CD4-positive, alpha-beta T cell treated with Interleukin-17A for 1 hour (primary cell): ENCODE measurements around the gene PDGFB.
A peak's percentile ranks its signal among the peaks of the same experiment; 100 is the strongest.

ENCODE experiments used
- DNase-seq: peaks from one replicate; pipeline ENCODE4 v3.0.0-alpha.2; 2020

Gene PDGFB

DNA sequence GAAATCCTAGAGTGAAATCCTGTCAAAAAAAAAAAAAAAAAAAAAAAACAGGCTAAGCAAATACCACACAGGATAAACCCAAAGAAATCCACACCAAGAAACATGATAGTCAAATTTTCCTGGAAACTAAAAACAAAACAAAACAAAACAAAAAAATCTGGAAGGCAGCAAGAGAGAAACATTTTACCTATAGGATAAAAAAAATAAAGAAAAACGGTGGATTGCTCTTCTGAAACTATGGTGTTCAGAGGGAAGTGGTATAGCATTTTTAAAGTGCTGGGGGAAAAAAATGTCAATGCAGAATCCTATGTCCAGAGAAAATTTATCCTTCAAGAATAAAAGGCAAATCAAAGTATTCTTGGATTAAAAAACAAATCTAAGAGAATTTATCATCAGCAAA is 50.7 kb downstream of the PDGFB start:
- DNase-seq = no peak

DNA sequence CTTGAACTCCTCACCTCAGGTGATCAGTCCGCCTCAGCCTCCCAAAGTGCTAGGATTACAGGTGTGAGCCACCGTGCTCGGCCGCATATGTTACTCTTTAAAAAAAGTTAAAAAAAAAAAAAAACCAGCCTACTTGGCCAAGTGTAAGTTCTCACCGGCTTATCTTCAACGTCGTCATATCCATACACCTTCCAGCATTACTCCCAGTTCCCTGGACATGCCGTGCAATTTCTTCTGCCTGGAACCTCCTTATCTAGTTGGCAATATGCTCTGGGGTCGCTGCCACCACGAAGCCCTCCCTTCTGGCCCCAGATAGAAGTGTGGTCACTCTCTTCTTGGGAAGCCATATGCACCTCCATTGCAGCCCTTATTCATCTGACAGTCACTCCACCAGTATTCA is 56.0 kb downstream of the PDGFB start:
- DNase-seq = no peak

DNA sequence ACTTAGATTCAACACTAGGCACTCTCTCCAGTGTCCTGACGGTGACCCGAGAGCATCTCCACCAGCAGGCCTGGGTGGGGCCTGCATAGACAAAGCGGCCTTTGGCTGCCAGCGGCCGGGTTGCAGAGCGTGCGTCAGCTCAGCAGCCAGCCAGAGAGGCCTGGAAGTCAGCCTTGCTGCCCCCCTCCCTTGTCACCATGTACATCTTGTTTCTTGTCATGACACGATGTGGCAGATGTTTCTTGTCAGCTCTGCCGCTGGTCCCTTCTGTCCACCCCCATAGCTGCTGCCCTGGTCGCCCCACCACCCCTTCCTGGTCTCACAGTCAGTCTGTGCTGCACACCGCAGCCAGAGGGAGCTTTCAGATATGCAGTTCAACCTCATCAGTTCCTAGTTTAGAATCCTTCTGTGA is 59.2 kb downstream of the PDGFB start:
- DNase-seq = no peak

DNA sequence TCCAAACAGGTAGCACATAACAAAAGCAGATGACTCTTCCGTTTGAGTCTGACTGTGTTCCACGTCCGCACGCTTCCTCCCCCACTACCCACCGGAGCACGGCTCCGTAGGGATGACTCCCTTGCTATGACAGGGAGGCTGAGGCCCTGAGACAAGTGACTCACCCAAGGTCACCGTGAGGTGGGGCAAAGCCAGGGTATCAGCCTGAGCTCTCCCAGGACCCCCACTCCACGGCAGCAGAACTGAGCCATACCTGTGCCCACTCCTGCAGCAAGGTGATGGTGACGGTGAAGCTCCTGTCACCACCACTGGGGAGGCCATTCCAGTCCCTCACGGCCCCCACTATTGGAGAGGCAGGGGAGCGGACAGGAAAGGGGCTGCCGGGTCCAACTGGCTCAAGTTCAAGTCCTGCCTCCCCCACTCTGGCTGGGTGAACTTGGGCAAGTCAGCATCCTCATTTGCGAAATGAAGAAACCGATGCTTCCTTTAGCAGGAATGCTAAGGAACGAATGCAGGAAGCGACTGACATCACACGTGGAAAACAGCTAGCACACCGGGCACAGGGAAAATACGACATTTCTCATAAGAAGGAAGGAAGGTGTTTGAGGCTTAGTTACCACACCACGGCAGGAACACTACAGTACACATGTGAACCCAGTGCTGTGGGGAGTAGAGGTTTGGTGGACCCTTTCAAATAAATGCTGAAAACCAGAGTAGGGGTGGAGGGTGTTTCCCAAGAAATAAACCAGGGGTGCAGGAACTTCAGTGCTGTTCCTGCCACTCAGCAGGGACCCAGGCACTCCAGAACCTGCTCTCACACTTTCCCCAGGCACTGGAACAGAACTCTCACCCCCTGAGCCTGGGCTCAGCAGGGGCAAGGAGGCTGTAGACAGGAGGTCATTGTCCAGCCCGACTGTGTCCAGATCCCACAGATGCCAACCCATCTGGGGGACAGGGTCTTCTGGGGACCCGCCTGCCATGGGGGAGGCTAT is 59.9 kb downstream of the PDGFB start:
- no peak for DNase-seq

DNA sequence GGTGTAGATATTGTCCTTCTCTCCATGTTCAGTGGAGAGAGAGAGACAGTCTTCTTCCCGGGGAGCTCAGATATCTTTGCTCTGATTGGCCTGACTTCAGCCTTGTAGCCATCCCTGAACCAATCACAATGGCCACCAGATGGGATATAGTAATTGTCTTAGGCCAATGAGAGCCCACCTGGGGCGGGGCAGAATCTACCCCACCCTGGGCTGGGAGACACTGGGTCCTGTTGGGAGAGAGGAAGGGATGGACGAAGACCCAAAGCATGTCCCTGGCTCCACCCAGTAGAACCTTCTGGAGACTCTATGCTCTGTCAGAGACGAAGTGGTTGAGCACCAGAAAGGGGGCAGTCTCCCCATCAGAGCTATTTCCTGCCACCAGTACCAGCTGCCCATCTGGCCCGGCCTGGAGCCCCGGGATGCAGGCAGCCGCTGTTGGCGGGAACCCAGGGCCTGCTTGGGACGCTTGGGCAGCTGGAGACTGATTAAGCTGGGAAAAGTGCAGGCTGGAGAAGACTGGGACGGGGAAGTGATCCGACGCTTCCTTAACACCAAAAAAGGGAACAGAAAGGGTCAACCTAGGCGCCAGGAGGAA is 60.7 kb downstream of the PDGFB start:
- no peak for DNase-seq

DNA sequence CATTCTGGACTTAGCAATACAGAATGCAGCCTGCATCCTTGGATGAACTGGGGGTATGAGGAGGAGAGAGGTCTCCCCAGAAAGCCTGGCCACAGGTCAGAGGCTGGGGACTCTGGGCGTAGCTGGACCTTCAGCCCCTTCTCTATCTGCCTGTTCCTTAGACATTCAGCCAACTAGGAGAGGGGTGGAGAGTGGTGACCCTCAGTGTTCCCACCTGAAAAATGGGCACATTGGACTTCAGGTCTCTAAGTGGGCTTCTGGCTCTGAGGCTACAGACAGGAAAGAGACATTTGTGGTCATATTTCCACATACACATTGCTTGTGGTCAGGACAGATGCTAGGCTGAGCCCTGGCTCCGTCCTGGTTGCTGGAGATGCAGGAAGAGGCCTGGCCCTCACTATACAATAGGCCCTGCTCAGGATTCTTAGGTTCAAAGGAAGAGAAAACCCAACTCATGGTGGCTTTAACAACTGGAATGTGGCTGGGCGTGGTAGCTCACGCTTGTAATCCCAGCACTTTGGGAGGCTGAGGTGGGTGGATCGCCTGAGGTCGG is 62.2 kb downstream of the PDGFB start:
- no peak for DNase-seq

DNA sequence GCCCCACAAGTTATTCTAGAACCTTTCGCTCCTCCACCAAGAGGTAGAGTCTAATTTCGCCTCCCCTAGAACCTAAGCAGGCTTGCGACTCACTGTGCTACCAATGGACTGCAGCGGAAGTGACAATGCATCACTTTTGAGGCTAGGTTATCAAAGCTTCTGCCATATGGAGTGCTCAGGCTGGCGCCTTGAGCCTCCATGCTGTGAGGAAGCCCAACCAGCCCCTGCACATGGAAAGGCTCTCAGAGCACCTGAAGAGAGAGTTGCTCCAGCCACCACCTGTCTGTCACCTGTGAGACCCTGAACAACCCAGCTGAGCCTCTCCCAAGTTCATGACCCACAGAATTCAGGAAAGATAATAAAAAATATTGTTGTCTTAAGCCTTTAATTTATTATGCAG is 63.0 kb downstream of the PDGFB start:
- no peak for DNase-seq

DNA sequence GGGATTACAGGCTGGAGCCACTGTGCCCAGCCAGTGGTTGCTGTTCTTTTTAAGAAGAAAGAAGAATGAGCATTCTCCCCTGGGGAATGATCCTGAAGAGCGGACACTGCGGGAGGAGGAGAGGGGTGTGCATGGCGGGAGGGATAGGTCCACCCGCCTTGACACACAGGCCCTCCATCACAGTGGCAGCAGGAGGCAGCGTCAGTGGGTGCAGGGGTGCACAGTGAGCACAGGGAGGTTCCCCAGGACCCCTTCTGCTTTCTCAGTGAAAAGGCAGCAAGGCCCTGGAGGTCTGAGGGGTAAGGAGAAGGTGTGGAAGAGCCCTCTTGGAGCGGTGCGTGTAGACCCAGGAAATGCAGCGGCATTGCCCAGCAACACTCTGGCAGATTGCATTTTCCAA is 63.4 kb downstream of the PDGFB start:
- DNase-seq = no peak

DNA sequence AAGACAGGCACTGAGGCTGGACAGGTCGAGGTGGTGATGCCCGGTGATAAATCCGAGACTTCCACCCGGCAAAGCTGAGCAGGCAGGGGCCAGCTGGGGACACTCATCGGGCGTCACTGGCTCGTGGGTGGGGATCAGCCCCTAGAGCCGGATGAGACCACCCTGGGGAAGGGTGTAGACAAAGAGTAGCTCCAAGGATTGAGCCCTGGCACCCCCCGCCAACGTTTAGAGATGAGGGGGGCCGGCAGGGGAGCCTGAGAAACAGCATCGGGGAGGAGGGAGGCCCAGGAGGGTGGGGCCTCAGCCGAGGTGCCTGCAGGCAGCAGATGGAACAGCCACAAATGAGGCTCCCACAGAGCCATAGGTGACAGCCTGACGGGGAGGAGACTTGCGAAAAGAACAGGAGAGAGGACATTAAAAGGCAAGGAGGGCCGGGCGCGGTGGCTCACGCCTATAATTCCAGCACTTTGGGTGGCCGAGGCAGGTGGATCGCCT is 64.9 kb downstream of the PDGFB start:
- DNase-seq = no peak

DNA sequence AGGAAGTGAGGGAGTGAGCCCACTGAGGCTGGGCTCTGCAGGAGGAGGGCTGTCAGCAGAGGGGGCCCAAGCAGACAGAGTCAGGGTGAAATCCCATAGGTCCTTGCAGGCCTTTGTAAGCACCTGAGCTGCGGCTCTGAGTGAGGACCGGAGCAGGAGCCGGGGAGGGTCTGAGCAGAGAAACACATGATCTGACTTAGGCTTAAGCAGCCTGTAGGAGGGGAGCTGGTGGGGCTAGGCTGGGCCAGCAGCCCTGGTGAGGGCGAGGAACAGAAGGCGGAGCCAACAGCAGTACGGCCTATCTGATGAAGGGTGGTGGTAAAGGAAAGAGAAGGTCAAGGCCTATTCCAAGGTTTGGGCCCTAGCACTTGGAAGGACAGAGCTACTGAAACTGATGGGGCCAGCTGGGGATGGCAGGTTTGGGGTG is 65.4 kb downstream of the PDGFB start:
- no peak for DNase-seq

DNA sequence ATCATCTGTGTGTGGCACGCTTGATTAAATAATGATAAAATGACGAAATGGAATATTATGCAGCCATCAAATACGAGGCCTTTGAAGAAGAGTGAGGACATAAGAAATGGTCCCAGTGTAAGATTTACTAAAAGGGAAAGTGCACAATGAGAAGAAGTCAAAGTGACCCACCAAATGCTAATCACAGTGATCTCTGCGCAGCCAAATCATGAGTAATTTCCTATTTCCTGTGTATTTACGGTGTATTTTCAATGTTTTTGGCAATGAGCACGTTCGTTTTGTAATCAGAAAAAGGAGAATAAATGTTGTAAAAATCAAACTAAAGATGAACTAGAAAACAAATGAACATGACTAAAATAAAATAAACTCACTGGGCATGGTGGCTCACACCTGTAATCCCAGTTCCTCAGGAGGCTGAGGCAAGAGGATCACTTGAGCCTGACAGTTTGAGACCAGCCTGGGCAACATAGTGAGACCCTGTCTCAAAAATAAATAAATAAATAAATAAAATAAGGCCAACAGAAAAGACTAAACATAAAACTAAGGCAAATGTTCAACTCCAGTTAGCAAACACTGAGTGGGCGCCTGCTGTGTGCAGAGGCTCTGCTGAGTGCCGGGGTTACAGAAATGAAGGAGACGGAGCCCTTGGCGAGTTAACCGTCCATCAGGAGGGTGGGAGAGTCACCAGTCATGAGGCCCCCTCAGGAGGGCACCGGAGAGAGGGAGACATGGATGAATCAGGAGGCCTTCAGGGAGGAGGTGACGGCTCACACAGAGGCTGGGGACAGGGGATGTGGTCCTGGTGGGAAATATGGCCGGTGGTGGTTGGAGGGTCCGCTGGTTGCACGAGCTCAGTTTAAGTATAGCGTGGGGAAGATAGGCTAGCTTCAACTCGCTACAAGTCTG is 66.3 kb downstream of the PDGFB start:
- peak; percentile 30 for DNase-seq

DNA sequence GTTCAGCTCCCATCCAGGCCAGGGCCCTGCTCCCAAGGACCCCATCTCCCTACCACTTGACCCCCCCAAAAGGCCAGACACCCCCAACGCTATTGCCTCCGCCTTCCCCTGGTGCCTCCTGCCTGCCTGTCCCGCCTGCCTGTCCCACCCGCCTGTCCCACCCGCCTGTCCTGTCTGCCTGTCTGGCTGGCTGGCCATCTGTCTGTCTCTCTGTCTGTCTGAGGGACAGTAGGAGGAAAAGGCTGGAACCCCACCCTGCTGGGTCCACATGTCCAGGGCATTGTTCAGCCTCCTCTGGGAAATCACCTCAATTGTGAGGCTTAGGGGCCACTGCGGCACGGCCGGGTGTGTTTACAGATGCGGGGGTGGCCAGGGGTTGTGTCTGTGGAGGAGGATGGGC is 67.0 kb downstream of the PDGFB start:
- DNase-seq = no peak

DNA sequence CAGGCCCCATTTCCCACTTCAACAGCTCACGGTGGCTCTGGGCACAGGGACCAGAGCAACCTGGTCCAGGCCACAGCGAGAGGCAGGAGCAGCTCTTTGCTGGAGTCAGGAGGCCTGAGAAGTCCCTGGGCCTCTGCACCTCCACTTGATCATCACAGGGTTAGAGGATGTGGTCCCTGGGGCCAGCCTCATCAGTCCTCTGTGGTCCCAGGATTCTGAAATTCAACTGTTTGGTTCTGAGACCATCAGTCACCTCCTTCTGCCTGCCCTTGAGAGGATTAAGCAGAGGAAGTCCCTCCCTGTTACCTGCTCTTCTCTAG is 67.4 kb downstream of the PDGFB start:
- DNase-seq = no peak

DNA sequence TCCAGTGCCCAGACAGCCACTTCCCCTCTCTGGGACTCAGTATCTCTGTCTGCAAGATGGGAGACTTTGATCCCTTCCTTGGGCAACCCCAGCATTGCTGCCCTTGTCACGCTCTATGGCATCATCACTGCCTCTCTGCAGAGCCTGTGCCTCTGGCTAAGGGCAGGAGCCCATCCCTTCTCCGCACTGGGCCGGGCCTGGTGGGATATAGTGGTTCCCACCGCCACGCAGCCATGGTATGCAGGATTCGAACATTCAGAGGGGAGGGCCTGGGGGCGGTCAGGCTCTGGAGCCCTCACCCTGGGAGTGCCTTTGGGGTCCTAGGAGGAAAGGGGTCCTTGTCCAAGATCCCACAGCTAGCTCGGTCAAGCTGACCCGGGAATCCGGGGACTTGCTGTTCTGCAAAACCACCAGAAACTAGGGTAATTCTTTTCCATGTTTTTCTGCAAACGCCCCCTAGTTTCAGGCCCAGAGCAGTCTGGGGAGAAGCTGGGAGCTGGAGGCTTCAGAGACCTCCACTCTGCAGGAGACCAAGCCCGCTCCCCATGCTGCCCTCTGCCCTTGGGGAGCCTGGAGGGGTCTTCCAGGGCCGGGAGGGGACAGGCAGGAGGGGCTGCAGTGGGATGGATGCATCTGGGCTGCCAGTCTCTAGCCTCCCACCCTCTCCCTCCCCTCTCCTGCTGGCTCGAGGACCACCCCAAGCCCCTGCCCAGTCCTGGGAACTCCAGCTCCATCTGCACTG is 67.9 kb downstream of the PDGFB start:
- no peak for DNase-seq

DNA sequence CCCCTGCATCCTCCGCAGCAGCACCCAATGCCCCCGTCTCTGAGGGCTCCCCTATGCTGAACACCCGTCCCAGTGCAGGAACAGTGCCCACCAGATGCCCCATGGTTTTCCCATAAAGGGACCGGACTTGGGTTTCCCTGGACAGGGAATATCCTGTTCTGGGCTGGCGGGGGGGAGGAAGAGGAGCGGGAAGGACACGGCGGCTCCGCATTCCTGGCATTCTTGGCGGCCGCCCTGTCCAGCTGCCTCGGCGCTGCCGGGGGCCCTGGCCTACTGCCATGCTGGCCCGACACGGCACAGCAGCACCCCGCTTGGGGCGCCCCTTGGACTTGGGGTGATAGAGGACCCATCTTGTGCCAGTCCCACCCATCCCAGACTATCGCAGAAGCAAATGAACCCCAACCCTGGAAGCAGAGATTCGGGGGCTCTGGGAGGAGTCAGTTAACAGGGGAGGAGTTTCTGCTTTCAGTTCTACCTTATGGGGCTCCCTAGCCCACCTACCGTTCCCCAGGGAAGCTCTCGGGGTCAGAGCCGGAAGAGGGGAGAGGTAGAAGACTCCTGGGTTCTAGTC is 68.6 kb downstream of the PDGFB start:
- no peak for DNase-seq

DNA sequence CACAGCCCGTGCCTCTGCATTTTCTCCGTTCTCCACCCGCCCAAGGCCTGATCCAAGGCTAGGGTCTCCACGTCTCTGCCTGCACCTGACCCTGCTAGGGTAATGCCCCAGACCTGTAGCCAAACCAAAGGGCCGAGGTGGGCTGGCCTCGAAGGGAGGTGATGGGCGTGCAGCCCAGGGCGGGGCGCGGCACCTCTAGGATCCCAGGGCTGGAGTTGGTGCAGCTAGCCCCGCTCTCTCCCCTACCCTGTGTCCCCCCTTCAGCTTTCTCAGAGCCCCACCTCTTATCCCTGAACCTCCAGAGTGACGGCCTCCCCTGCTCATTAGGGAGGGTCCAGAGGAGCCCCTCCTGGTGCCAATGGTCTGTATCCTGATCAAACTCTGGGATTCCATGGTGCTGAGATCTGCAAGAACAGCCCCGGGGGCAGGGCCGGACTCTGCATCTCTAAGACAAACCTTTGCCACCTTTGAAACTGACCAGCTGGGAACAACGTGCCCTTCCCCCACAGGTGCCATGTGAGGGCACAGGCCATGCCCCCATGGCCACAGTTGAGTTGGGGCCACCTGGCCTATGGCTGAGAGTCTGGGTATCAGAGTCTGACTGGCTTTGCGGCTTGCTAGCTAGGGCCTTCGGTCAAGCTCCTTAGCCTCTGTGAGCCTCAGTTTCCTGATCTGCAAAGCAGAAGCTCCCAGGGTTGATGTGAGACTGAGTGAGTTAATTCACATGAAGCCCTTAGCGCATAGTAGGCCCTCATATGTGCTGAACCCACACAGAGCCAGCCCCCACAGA is 69.2 kb downstream of the PDGFB start:
- DNase-seq = no peak

DNA sequence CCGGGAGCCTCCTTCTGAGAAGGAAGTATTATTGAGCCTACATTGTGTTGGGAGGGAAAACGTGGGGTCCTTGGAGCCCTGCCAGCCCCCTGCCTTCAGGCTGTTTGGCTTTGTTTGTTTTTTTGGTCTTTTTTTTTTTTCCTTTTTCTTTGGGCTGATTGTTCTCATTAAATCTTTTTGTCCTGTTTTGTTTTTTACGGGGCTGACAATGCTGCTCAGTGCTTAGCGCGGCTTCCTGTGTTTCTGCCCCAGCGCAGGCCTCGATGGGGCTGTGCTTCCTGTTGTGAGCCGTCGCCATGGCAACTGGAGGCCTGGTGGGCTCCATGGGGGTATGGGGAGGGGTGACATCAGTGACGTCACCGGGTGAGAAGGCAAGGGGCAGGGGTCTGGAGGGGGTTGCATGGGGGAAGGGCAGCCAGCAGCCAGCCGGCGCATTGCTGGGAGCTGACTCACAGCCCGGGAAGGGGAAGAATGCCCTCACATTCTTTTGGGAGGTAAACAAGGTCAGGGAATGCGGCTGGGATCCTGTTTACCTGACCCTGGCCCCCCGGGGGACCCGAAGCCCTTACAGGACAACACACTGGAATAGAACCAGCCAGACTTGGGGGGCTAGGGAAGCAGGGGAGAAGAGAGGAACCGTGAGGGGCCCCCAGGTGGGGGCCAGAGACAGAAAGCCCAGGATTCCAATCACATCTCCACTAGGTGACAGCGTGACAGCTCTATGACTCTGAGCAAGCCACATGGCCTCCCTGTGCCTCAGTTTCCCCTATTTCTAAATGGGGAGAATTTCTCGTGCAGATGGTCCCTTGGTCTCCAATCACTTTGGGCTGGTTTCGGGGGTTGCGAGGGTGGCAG is 70.1 kb downstream of the PDGFB start:
- peak; percentile 88 for DNase-seq

DNA sequence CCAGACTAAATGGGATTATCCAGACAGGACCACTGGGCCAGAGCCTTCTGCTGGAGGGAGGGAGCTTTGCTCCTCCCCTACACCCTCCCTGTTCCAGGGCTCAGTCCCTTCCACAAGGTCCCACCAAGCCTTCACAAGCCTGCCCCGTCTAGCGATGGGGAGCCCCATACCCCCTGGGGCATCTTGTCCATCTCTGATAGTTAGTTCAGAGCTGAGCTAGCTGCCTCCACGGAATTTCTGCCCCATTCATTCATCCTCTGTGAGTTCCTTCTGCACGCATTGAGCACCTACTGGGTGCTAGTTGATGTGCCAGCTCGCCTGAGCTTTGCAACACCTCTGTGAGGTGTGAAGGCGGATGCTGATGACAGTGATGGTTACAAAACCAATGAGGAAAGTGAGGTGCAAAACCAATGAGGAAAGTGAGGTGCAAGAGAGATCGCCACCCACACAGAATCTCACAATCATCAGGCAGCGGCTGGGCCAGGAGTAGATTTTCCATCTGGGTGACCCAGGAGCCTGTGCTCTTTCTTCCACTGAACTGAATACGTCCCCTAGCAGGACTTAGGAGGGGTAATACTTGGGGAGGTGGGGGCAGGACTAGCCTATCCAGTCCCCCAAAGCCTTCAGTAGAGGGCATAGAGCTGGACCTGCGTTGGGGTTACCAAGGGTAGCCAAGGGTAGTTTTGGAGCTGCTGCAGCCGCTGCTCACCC is 70.8 kb downstream of the PDGFB start:
- DNase-seq = peak; percentile 82
